Measurements from ENCODE around the gene SOX12.
"Not testable (repeated sequence)": the region's sequence is repeated elsewhere in the genome, so short reads cannot be mapped to it uniquely, and the experiment has no call there.

SOX12 gene

DNA sequence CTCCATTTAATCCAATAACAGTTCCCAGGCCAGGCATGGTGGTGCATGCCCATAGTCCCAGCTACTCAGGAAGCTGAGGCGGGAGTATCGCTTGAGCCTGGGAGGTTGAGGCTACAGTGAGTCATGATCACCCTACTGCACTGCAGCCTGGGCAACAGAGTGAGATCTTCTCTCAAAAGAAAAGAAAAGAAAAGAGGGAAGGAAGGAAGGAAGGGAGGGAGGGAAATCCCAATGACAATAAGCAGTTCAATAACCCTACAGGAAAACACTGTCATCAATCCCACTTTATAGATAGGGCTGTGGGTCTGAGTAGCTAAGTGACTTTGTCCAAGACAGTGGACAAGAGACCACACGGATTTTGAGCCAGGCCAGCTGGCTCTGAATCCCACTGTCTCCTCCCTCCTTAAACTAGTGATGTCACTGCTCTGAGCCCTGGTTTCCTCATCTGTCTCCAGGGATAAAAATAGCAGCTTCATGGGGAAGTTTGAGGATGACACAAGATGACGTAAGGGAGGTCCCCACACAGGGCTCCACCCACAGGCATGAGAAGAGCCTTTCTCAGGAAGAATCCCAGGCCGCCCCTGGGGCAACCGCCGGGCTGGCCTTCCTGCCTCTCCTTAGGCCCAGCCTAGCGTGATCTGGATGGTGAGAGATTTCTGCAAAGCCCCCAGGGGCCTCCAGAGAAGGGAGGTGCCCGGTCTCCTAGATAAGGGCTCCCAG lies 48.0 kb downstream of the SOX12 start:
- DNase-seq (ENCODE audit: low read depth, low spot score): no peak
- TF ChIP-seq, protein P1, sequence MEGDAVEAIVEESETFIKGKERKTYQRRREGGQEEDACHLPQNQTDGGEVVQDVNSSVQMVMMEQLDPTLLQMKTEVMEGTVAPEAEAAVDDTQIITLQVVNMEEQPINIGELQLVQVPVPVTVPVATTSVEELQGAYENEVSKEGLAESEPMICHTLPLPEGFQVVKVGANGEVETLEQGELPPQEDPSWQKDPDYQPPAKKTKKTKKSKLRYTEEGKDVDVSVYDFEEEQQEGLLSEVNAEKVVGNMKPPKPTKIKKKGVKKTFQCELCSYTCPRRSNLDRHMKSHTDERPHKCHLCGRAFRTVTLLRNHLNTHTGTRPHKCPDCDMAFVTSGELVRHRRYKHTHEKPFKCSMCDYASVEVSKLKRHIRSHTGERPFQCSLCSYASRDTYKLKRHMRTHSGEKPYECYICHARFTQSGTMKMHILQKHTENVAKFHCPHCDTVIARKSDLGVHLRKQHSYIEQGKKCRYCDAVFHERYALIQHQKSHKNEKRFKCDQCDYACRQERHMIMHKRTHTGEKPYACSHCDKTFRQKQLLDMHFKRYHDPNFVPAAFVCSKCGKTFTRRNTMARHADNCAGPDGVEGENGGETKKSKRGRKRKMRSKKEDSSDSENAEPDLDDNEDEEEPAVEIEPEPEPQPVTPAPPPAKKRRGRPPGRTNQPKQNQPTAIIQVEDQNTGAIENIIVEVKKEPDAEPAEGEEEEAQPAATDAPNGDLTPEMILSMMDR (IDR thresholded peaks at IDR 0.05; ENCODE audit: insufficient read depth, low read length, missing control alignments): no peak
- POLR2A ChIA-PET: interaction anchor here (0.6 to 4.7 kb wide), 2 partner anchors 8 to 13 kb away, joined by 3 to 26 read pairs; partner anchors contain the start of gene TRIB3
- CTCF ChIA-PET: interaction anchor here (0.9 to 10.5 kb wide), 4 partner anchors 8 to 41 kb away, joined by 3 to 89 read pairs (median 6); no protein-coding TSS in a partner anchor
- H3K4me3 ChIP-seq (ENCODE audit: low read depth, low read length): no peak overlapping the region

DNA sequence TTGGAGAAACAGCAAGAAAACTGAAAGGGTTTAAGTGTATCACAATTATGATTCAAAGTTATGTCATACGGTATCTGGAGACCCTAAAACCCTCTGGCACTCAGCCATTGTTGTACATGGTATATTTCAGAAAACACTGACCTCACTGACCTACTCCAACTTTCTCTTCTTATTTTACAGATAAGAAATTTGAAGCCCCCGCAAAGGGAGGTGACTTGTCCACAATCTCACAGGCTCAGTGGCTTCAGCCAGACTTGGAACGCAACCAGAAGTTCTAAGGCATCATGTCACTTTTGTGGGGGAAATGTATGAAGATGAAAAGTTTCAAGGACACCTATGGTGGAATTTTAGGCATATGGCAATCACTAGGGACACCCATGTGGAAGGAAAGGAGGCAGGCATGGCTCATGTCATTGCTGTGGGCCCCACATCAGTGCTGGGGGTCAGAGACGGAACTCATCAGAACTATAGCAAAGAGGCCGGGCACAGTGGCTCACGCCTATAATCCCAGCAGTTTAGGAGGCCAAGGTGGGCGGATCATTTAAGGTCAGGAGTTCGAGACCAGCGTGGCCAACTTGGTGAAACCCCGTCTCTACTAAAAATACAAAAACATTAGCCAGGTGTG lies 50.0 kb downstream of the SOX12 start:
- ChIA-PET CTCF (interaction anchor here (10.5 kb wide), 1 partner anchor 21 kb away, joined by 89 read pairs; no protein-coding TSS in a partner anchor), POLR2A (no interaction called here)
- TF ChIP-seq, protein P1 (IDR thresholded peaks at IDR 0.05; ENCODE audit: insufficient read depth, low read length, missing control alignments): no peak
- no peak for DNase-seq (ENCODE audit: low read depth, low spot score)
- no peak overlapping the region for H3K4me3 ChIP-seq (ENCODE audit: low read depth, low read length)

DNA sequence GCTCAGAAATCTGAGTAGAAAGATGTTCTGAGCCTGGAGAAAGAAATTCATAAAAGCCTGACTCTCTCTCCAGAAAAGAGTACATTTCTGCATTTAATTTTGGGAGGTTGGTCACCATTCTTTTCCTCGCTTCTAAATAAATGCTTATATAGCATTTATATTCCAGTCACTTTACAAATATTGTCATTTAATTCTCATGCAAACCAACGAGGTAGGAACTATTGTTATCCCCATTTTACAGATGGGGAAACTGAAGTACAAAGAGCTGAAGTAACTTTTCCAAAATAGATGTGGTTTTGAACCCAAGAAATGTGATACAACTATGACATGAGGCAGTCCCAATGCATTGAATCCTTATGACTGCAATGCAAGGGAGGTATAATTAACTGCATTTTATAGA lies 50.7 kb downstream of the SOX12 start:
- TF ChIP-seq, protein P1 (IDR thresholded peaks at IDR 0.05; ENCODE audit: insufficient read depth, low read length, missing control alignments): no peak
- ChIA-PET POLR2A (no interaction called here), CTCF (no interaction called here)
- DNase-seq (ENCODE audit: low read depth, low spot score): no peak
- H3K4me3 ChIP-seq (ENCODE audit: low read depth, low read length): no peak overlapping the region

DNA sequence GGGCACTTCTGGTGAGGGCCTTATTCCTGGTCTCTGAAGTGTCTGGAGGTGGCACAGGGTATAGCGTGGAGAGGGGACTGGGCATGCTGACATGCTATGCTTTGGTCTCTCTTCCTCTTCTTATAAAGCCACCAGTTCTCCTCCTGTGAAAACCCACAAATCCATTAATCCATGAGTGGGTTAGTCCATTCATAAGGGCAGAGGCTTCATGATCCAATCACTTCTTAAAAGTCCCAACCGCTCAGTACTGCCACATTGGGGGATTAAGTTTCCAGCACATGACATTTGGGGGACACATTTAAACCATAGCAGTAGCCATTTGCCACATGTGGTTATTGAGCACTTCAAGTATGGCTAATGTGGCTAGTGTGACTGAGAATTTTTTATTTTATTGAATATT lies 51.4 kb downstream of the SOX12 start:
- ChIA-PET POLR2A (no interaction called here), CTCF (no interaction called here)
- TF ChIP-seq, protein P1 (IDR thresholded peaks at IDR 0.05; ENCODE audit: insufficient read depth, low read length, missing control alignments): no peak
- DNase-seq (ENCODE audit: low read depth, low spot score): no peak
- no peak overlapping the region for H3K4me3 ChIP-seq (ENCODE audit: low read depth, low read length)

DNA sequence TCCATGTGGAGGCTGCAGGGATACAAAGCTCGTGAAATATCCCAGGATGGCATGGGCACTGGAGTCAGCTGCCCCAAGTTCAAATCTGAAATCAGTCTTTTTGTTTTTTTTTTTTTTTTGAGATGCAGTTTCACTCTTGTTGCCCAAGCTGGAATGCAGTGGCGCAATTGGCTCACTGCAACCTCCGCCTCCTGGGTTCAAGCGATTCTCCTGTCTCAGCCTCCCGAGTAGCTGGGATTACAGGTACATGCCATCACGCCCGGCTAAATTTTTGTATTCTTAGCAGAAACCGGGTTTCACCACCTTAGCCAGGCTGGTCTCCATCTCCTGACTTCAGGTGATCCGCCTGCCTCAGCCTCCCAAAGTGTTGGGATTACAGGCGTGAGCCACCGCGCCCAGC lies 52.2 kb downstream of the SOX12 start:
- DNase-seq (ENCODE audit: low read depth, low spot score); POLR2A ChIA-PET; H3K4me3 ChIP-seq (ENCODE audit: low read depth, low read length); CTCF ChIA-PET: not testable (repeated sequence)

DNA sequence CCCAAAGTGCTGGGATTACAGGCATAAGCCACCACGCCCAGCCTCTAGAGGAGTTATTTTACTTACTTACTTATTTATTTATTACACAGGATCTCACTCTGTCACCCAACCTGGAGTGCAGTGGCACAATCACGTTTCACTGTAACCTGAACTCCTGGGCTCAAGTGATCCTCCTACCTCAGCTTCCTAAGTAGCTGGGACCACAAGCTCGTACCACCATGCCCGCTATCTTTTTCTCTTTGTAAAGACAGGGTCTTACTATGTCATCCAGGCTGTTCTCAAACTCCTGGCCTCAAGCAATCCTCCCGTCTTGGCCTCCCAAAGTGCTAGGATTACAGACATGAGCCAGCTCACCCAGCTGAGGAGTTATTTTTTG lies 53.6 kb downstream of the SOX12 start:
- CTCF ChIA-PET: interaction anchor here (1.5 kb wide), 1 partner anchor 17 kb away, joined by 5 read pairs; no protein-coding TSS in a partner anchor
- TF ChIP-seq, protein P1 (IDR thresholded peaks at IDR 0.05; ENCODE audit: insufficient read depth, low read length, missing control alignments): no peak

More for the DNA sequence above, 53.6 kb downstream of the SOX12 start:
- H3K4me3 ChIP-seq (ENCODE audit: low read depth, low read length): no peak overlapping the region
- no peak for DNase-seq (ENCODE audit: low read depth, low spot score)
- POLR2A ChIA-PET: interaction anchor here (0.6 kb wide), 1 partner anchor 23 kb away, joined by 3 read pairs; no protein-coding TSS in a partner anchor

All from AG04449 (cell line).